T-helper 2 cell treated with Interferon-gamma antibody and Interleukin-4, amounts not matched to agents 100 ng/mL and 5 ng/mL, for 36 hours (primary cell): ENCODE results near the gene MED12. TPM values are rescaled to one million over a fixed set of nuclear protein-coding genes. Genes with fewer than 3 reads are reported as not detected.

Source experiments
- intact Hi-C: fragments of 100-400 bp; cut with micrococcal nuclease; formaldehyde crosslinking; loops from one replicate; pipeline ENCODE4 v1.15.1; 2023
- total RNA-seq: library from RNA; stranded (reverse); gene quantifications from 2 replicates; pipeline ENCODE4 v1.2.3, GENCODE V29; 2022

Gene MED12
- total RNA-seq, 1 donor from 2014 or later: 63.0 TPM

DNA sequence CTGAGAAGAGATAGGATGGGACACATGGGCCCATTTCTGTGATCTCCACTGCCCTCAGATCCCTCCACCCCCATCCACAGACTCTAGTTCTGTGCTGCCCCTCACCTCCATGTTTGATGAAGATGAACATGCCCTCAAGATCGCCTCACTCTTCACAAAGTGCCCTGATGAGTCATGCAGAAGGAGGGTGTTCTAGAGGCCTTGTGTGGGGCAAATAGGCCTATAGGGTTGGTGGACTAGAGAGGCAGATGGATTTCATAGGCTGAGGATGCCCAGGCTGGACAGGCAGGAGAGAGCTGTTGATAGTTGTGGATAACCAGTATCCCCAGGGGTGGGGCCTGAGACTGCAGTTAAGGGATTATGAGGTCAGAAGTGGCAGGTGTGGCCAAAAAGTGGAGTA lies 12.0 kb upstream of the MED12 start, which contains the start of gene CXorf65:
Gene CXorf65 (minus strand): TSS at position 314 of the 400 bp plus-strand sequence. CDS start 184 bp downstream, at position 130.
- intact Hi-C loops: no loop called here

DNA sequence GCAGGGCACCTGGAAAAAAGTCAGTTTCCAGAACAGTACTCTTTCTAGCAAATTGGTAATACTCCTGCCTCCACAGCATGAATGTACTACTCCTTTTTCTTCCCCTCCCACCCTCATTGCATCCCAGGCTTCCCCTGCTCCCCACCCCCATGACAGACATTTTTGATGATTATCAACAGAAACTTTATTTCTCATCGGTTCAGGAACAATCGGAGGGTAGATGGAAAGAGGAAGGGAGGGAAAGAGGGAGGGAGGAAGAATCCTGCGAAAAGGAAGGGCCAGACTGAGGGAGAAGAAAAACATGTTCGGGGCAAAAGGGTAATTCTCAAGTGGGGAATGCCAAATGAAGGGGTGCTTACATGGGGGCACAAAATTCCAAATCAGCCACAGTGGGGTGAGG lies 11.2 kb upstream of the MED12 start:
- intact Hi-C loops: no loop called here

DNA sequence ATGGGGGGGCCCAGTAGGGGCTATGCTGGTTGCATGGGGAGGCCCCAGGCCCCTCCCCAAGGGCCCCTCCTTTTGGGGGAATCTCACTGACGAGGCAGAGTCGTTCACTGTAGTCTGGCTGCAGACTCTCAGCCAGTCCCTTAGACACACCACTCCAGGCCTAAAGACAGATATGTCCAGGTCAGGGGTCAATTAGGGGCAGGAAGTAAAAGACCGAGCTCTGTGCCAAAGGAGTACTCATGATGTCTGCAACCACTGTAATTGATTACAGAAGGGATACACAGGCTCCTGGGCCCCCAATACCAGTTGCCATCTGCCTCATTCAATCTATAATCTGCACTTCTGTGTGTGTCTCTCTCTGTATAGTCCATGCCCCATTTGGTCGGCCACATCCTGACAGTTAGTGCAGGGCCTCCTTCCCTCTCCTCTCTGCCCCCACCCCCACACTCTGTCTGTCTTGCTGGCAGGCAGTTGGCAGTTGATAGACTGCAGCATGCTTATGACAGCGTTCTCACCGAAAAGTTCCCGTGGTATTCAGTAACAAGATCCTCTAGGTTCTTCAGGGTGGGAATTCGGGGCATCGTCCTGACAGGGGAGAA lies 10.5 kb upstream of the MED12 start:
- intact Hi-C loops: no loop called here

DNA sequence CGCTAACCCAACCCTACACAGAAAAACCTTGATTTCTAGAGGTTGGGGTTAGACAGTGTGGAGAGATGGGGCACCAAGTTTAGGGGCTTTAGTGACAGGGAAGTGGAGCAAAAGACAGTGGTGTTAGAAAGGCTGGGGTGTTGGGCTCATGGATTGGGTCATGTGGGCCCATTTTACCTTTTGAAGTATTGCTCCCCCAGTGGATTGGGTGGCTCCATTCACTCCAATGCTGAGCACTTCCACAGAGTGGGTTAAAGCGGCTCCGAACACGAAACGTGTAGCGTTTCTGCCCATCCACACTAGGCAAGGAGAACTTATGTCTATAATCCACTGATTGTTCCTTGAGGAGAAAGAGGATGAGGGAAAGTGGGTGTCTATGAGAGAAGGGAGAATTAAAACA lies 9.3 kb upstream of the MED12 start:
- intact Hi-C loops: no loop called here

DNA sequence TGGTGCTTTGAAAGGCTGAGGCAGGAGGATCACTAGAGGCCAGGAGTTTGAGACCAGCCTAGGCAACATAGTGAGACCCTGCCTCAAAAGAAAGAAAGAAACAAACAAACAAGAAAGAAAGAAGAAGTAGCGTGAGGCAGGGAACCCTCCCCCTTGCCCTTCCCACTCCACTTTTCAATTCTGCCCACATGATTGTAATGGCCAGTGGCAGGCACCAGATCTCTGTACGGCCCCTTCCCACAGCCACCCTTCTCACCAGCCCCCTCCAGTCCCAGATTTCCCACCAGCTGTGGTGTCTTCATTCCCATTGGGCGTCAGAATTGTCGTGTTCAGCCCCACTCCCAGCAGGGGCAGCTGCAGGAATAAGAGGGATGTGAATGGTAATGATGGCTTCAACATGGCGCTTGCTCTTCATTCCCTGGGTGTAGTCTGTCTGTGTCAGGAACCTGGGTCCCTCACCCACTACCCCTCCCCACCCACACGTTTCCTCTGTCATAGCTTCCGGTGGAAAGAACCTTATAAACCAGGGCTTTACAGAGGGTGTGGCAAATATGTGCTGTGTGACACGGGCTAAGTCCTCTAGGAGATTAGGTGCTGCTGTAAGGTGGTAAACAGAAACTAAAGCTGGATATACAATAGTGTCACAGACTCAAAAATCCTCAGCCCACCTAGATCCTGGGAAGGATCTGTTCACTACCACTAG lies 7.1 kb upstream of the MED12 start, which contains the start of gene IL2RG:
Gene IL2RG (minus strand): TSS at position 437 of the 703 bp plus-strand sequence. CDS start 38 bp downstream, at position 399.
- intact Hi-C loops: loop anchor here (1.0 to 10.0 kb wide), 7 partner anchors 8 to 424 kb away; partner anchors contain the start of genes NONO, SNX12 and TAF1

DNA sequence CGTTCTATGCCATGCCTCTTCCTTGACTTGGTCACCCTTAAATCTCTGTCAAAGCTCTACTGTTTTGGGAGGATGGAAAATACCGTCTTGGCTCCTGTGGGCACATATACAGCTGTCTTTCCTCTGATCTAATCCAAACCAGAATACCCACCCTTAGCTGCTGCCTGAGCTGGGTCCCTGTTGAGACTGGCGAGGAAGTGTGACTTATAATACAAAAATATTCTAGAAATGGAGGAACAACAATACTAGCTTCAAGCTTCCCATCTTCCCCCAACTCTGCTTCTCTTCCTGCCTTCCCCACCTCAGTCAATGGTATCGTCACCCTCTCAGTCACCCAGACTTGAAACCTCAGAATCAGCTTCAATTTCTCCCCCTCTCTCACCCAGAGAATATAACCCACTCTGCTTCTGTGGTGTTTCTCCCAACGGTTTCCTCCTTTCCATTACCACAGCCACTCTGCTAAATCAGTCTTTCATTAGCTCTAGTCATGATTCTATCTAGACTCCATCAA lies 6.4 kb upstream of the MED12 start:
- intact Hi-C loops: loop anchor here (1.0 to 10.0 kb wide), 7 partner anchors 7 to 423 kb away; partner anchors contain the start of genes NONO, SNX12 and TAF1

DNA sequence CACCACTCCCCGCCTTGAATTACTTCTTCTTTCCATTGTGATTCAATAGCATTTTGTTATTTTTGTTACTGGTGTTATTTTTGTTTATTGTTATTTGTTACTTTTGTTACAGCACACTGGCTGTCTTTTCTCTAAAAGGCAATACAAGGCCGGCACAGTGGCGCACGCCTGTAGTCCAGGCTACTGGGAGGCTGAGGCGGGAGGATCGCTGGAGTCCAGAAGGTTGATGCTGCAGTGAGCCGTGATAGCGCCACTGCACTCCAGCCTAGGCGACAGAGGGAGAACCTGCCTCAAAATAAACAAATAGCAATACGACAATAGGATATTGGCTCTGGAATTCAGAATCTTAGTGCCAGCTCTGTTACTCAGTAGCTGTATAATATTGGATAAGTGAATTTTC lies 1.0 kb upstream of the MED12 start:
- intact Hi-C loops: loop anchor here (10.0 kb wide), 1 partner anchor 247 kb away; the partner anchor contains the start of gene TAF1

DNA sequence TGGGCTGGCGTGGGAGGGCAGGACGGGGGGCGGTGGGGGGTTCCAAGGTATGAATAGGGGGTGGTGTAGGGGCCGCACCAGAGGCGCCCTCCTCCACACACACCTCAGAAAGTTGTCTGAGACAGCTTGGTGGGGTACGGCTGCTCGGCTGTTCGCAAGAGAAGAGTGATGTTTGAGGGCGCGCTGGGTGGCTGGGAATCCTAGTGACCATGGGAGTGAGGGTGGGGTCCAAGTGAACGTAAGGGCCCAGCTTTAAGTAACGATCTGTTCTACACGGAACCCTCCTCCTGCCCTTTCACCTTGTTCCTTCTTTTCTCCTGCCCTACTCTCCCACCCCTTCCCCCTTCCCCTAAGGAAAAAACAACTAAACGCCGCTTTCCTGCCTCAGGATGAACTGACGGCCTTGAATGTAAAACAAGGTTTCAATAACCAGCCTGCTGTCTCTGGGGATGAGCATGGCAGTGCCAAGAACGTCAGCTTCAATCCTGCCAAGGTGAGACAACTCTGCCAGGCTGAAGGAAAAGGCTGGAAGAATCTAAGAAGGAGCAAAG lies 664 bp downstream of the MED12 start:
- intact Hi-C loops: loop anchor here (1.0 to 10.0 kb wide), 3 partner anchors 8 to 246 kb away; partner anchors contain the start of genes IL2RG and TAF1

DNA sequence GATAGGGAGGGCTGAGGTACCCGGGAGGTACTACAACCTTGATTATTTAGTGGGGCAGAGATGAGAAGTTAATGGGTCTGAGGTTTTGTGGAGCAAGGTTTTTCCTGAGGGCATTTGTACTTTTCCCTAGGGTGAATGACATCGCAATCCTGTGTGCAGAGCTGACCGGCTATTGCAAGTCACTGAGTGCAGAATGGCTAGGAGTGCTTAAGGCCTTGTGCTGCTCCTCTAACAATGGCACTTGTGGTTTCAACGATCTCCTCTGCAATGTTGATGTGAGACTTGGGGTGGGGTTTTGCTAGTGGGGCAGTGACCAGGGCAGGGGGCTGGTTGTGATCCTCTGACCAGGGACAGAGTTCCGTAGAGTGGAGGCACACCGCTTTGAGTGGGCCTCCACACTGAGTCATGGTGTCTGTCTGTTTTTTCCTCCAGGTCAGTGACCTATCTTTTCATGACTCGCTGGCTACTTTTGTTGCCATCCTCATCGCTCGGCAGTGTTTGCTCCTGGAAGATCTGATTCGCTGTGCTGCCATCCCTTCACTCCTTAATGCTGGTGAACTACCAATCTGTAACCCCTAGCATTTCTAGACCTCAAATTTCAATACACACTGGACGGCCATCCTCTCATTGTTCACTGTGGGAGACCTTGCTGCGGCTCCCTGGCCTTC lies 9.9 kb downstream of the MED12 start:
- intact Hi-C loops: loop anchor here (2.0 kb wide), 1 partner anchor 157 kb away; no protein-coding TSS in a partner anchor

DNA sequence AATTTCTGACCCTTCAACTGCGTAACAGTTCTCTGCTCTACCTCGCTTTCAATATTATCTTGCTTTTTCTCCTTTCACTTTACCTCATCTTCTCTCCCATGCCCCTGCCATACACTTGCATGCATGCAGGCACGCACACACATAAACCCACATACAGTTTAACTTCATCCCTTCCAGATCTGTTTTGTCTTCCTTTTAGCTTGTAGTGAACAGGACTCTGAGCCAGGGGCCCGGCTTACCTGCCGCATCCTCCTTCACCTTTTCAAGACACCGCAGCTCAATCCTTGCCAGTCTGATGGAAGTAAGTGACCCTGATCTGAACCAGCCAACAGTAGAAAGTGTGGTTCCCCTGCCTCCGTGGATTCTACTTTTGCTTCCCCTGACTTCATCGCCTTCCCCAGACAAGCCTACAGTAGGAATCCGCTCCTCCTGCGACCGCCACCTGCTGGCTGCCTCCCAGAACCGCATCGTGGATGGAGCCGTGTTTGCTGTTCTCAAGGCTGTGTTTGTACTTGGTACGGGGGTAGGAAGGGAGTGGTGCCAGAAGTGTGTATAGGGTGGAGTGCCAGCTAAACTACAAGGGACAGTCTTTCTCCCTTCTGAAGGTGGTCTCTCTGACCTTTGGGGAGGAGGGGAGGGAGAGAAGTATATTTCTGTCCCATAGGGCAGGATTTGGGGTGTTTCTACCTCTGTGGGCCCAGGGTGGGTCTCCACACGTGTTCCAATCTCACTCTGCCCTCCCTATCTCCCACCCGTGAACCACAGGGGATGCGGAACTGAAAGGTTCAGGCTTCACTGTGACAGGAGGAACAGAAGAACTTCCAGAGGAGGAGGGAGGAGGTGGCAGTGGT lies 10.7 kb downstream of the MED12 start:
- intact Hi-C loops: loop anchor here (1.0 to 2.0 kb wide), 2 partner anchors 31 to 158 kb away; no protein-coding TSS in a partner anchor

DNA sequence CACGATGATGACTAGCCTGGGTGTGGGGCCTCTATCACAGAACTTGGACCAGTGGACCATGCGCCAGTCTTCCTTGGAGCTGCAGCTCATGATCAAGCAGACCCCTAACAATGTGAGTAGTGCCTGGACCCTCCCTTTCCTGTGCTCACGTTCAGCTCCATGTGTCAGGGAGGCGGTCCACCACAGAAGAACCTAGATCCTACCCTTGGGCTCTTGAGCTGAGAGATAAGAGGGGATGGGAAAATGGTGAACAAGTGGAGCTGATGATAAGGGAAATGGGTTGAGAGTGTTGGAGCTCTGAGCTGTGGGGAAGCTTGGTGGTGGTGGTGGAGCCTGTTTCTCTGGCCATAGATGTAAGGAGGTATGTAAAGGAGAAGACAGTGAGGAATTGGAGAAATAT lies 13.1 kb downstream of the MED12 start:
- intact Hi-C loops: no loop called here

DNA sequence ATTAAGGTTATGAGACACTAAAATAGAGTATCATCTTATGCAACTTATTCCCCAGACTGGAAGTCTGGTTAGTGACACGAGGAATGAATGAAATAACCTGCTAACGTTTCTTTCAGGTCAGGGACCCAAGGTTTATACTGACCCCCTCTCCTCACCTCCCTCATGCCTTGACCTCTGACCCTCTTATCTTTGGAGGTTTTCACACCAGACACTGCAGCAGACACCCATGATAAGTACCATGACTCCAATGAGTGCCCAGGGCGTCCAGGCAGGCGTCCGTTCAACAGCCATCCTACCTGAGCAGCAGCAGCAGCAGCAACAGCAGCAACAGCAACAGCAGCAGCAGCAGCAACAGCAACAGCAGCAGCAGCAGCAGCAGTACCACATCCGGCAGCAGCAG lies 22.0 kb downstream of the MED12 start:
- intact Hi-C loops: no loop called here

DNA sequence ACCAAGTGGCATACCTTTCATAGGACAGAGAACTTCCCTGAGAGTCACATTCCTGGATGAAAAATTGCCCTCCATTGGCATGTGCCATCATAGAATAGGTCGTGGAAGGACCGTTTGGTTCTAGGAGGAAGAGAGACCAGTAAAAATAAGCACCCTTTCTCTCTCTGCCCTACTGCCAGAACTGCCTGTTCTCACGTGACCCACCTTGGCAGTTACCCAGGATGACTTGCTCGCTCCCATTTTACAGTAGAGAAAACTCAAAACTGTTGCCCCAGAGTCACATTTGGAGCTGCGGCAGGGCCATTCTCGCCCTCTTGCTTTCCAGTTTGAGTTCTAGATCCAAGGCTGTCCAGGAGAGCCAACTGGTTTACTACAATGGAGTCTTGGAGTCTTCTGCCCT lies 25.1 kb downstream of the MED12 start:
- intact Hi-C loops: no loop called here

DNA sequence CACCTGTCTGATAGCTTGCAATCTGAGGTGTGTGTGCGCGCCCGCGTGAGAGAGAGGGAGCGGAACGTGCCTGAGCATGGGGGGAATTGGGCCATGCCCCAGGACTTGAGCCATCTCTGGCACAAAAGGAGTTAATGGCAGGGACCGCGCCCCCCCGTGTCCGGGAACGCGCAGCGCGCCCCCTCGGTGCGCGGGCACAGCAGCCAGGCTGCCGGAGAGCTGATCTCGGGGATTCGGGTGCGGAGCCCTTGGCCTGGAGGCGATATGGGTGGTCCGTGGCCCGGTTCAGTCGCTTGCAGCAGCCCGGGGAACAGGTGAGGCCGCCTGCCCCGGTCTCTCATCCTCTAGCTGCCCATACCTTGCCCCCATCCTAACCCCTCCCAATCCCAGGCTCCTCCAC lies 26.3 kb downstream of the MED12 start, which contains the start of gene NLGN3:
Gene NLGN3 (plus strand): TSS at position 191 of the 400 bp plus-strand sequence. CDS start 2,909 bp downstream, outside the sequence.
- intact Hi-C loops: no loop called here

DNA sequence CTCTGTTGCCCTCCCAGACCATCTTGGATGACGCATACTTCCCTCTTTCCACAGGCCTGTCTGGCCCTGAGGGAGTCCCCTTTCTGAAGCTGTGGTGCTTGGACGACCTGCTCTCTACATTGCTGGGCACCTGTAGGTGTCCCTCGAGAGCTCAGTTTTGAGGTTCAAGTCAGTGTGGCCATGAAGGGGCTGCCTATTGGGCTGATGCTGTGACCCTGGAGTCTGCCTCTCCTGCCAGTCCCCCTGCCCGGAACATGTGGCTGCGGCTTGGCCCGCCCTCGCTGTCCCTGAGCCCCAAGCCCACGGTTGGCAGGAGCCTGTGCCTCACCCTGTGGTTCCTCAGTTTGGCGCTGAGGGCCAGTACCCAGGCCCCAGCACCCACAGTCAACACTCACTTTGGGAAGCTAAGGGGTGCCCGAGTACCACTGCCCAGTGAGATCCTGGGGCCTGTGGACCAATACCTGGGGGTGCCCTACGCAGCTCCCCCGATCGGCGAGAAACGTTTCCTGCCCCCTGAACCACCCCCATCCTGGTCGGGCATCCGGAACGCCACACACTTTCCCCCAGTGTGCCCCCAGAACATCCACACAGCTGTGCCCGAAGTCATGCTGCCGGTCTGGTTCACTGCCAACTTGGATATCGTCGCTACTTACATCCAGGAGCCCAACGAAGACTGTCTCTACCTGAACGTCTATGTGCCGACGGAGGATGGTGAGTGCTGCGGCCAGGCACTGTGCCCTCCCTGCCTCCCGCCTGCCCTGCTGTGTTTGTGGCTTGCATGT lies 29.3 kb downstream of the MED12 start:
- intact Hi-C loops: no loop called here

DNA sequence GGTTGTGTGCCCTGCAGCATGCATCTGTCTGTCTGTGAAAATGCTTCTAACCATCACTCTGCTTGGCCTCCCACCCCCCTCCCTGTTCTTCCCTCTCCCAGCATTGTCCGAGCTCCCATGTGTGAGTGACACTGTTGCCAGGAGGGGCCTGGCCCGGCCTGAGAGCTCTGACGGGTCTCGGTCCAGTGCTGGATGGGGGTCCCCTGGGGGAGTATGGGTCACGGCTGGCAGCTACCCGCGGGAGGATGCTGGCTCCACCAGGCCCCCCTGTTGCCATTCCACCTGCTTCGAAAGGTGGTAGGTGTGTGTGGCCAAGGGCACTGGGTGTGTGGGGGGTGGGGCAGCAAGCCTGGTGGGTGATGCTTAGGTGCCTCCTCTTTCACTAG lies 29.9 kb downstream of the MED12 start:
- intact Hi-C loops: no loop called here

DNA sequence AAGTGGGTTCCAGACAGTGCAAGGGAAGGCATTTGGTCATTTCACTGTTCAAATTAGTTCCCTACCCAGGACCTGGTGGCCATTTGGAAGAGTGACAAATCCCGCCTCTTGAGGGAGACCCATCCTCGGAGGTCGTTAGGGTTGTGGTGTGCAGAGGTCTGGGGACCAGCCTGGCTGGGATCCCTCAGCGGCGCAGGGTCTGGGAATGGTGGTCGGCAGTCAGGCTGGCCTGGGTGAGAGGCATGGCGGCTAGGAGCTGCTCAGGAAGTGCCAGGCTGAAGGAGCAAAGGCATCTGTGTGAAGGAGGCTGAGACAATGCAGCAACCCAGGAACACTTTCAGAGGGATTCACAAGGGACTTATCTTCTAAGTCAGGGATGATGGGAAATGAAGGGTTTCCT lies 33.0 kb downstream of the MED12 start:
- intact Hi-C loops: no loop called here

DNA sequence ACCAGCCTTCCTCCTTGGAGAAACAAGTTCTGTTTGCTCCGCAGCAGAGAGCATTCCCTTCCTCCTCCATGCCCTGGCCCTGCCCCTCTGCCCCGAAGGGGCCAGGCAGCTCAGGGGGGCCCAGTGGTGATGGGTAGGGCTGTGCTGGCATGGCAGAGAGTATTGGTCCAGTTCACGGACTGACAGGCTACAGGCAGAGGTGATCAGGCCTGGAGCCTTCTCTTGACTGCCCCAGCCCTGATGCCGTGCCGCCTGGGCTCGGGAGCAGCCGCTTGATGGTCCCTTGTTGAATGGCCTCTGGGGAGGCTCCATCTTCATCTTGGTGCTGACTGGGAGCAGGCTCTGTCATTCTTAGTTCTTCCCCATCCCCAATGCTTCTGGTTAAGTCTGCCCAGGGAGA lies 35.8 kb downstream of the MED12 start:
- intact Hi-C loops: no loop called here

DNA sequence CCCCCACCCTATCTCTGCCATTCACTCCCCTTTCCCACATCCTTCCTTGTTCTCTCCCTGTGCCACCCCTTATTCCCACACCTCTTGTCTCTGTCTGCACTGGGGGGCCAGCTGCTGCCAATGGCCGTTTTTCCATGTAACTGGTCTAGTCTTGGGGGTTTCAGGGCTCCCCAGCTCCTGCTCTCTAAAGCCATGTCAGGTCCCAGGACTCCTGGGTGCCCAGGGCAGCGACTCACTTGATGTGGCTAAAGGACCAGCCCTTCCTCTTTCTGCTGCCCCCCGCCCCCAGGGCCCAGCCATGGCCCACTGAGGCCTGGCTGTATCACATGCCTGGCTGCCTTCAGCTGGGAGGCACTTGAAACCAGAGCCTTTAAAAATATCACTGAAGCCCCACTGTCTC lies 36.2 kb downstream of the MED12 start:
- intact Hi-C loops: no loop called here

DNA sequence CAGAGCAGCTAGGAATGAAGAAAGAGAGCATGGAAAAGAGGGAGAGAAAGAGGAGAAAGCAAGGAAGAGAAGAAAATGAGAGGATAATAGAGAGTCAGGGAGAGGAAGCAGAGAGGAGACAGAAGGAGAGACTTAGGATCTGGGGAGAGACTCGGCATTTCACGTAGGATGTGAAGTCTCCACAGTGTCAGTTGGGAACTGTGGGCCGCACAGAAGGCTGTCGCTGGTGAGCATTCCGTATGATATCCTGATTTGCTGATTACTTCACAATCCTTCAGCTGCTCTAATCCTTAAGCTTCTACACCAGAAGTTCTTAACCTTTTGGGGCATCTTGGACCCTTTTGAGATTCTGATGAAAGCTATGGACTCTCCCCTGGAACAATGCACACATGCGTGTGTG lies 40.2 kb downstream of the MED12 start:
- intact Hi-C loops: no loop called here
